NOMO-1 treated with DMSO at 0.1 percent for 48 hours (cell line): ENCODE measurements around the gene ST7.
"Not testable (repeated sequence)": the region's sequence is repeated elsewhere in the genome, so short reads cannot be mapped to it uniquely, and the experiment has no call there.

Source experiments
- DNase-seq: peaks from one replicate; lab custom pipeline; 2025; ENCODE audit not compliant: unreplicated experiment; lab: John Stamatoyannopoulos, UW

ST7 gene

GRCh38 chr7:117212969-117213877 is 259.9 kb downstream of the ST7 start:
- DNase-seq = no peak

DNA sequence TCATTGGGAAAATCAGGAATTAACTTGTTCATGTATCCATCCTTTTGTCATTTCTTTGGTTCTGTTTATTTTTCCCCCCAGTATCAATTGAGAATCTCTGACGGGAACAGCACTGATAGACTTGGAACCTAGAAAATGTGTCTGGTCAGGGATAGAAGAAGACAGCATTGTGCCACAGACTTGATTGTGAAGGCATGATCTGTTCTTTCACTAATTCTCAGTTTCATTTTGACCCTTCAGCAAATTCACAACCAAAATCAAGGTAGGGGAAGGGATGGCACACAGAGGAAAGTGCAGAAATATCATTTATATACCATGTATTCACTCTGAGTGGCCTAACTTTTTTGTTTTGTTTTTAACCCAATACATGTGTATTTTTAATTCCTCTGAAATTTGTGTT is 262.7 kb downstream of the ST7 start:
- DNase-seq = no peak

- no peak for DNase-seq
These were observed 263.3 kb downstream of the ST7 start for GRCh38 chr7:117216436-117217069.

GRCh38 chr7:117217106-117218035 is 264.1 kb downstream of the ST7 start:
- DNase-seq = no peak

DNA sequence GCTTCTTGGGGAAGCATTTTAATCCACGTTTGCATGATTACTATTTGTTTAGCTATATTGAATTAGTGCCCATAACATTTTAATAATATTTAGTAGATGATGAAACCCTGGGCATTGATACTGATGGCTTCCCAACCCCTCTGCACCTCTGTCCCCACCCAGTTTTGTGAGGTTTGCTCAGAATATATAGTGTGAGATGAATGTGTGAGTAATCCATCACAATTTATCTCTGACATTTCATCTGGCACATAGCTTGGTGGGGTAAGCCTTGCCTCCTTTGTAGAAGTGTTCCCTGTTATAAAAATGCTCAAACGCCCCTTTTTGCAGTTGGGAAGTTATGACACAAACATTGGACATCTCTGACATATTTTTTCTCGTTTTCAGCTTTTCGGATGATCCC is 265.4 kb downstream of the ST7 start:
- DNase-seq = no peak

GRCh38 chr7:117219485-117219884 is 266.2 kb downstream of the ST7 start:
- no peak for DNase-seq

DNA sequence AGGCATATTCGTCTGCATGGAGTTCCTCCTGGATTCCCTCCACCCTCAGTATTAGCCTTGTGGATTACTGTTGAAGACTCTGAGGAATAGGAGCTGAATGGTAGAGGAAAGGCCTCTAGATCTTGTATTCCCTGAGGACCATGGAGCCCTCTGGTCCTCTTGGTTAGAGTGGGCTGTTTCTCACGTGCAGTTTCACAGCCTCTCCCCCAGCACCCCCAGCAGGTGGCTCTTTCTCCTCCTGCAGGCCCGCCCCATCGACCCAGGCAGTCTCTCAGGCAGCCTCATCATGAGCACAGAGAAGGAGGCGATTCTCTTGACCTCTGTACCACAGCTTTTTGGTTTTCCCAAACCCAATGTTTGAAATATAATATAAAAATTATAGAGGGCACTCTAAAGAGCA is 267.5 kb downstream of the ST7 start:
- DNase-seq = no peak

- no peak for DNase-seq
These were observed 272.2 kb downstream of the ST7 start for GRCh38 chr7:117225536-117225935.

DNA sequence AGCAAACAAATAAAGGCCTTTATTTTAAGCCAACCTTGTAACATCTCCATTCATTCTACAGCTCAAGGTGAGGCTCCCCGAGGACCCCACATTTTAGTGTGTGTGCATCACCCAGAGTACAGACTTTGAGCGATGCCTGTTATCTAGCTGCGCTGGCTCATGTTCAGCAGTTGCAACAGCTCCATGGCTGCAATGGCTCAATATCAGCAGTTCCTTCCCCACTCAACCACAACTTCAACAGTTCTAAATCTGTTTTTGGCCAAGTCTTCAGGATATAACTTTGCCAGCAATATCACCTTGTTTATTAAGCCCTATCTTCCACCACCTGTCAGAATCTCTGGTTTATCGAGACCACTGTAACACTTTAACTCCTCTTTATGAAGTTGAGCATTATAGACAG is 273.8 kb downstream of the ST7 start:
- no peak for DNase-seq

DNA sequence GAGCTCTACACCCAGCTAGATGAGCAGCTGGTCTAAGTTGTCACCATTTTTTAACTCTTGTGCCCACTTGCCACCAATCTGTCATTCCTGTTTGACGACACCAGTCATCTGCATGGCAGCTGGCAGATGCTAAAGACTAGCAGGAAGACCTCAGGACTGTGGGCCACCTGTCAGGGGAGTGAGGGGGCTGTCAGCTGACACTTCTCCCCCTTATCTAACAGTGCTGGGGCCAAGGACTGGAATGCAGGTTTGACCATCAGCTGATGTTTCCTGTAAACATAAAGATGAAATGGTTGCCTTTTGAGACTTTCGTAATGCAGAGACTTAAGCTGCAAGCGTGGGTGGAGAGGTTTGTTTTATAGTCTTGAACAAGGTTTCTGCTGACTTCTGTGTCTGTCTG is 276.0 kb downstream of the ST7 start:
- DNase-seq = no peak

GRCh38 chr7:117230276-117231046 is 277.2 kb downstream of the ST7 start:
- DNase-seq = no peak

GRCh38 chr7:117231047-117231359 is 277.7 kb downstream of the ST7 start:
- DNase-seq = no peak

- DNase-seq = no peak
These were observed 284.3 kb downstream of the ST7 start for GRCh38 chr7:117237646-117238045.

- no peak for DNase-seq
These were observed 285.2 kb downstream of the ST7 start for GRCh38 chr7:117238472-117238871.

GRCh38 chr7:117238937-117239336 is 285.6 kb downstream of the ST7 start:
- DNase-seq = no peak

DNA sequence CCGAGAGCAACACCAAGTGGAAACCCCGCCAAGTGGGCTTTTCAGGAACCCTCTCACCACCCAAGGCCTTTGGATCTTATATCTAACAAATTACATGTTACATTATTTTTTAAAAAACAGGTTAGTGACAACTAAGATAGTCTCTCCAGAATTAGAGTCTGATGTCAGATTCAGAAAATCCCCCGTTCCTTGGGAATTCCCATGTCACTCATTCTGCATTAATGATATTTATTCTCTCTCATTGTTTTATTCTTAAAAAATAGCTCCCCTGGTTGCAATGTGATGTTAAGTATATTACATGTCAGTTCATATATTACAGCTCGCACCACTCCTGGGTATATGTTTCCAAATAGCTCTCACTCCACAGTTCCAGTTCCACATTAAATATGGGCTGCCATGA is 287.8 kb downstream of the ST7 start:
- no peak for DNase-seq

- no peak for DNase-seq
These were observed 290.1 kb downstream of the ST7 start for GRCh38 chr7:117243390-117243789.

DNA sequence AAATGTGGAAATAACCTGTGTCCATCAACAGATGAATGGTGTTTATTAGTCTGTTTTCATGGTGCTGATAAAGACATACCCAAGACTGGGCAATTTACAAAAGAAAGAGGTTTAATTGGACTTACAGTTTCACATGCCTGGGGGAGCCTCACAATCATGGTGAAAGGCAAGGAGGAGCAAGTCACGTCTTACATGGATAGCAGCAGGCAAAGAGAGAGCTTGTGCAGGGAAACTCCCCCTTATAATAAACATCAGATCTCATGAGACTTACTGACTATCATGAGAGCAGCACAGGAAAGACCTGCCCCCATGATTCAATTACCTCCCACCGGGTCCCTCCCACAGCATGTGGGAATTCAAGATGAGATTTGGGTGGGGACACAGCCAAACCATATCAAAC is 292.4 kb downstream of the ST7 start:
- DNase-seq = not testable (repeated sequence)

- DNase-seq = no peak
These were observed 294.5 kb downstream of the ST7 start for GRCh38 chr7:117247809-117248208.

DNA sequence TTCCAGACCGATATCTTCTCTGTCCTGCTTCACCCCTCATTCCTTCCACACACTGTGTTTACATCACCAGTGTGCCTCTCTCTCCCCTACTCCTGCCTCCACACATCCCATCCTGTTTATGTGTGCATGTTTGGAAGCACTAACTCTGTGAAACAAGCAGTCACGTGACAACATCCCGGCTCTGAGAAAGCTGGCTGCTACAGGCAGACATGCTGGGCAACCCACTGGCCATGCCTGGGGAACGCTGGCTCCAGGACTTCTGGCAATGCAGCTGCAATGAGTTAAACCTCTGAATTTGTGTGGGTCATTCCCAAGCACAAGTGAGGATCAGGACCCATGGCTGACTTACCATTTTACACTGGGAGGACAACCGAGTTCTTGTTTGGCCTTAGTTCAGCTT is 295.5 kb downstream of the ST7 start:
- DNase-seq = no peak

DNA sequence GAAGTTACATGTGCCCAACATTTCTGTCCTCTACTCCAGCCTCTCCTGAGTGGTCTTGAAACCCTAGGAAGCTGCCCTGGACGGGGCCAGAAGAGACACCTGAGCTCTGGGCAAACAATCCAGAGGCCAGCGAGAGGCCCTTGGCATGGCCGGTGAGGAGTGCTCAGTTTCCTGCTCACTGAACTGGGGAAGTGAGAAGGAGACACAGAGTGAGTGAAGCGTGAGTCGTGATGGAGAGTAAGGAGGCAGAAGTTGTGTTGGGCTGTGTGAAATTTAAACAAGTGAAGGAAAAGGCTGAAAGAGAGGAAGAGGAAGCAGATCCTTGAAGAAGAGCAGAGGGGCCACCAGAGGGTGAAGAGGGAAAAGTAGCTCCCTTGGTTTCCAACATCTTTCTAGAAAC is 296.4 kb downstream of the ST7 start:
- no peak for DNase-seq
